ENCODE data around the gene RYR3. TPM values are rescaled to one million over a fixed set of nuclear protein-coding genes. Genes with fewer than 3 reads are reported as not detected.
"Not testable (repeated sequence)": the region's sequence is repeated elsewhere in the genome, so short reads cannot be mapped to it uniquely, and the experiment has no call there.

Gene RYR3
- total and polyA plus RNA-seq, 5 experiments from 2014 or later: 0.17 to 0.22 TPM; not detected in 3

- H3K27me3 Mint-ChIP-seq: peaks cover 0 to 12% (median 5%) of the 10 kb centered on the region in 5 donors
- H3K4me1 Mint-ChIP-seq: no peaks in the 10 kb centered on the region
- DNase-seq (no peak), ATAC-seq (no peak)
- peaks cover 0 to 19% (median 2%) of the 10 kb centered on the region in 9 donors for H3K9me3 Mint-ChIP-seq
- H3K36me3 Mint-ChIP-seq: no peaks in the 10 kb centered on the region
- POLR2A ChIA-PET: no interaction called here
- H3K4me3 Mint-ChIP-seq: no peak overlapping the region
- no peak overlapping the region for H3K27ac Mint-ChIP-seq
Measured at GRCh38 chr15:33551860-33552259, 241.1 kb downstream of the RYR3 start.

- no peak for ATAC-seq
- POLR2A ChIA-PET: no interaction called here
- H3K4me1 Mint-ChIP-seq: no peaks in the 10 kb centered on the region
- H3K9me3 Mint-ChIP-seq: peaks cover 0 to 19% (median 0%) of the 10 kb centered on the region in 9 donors
- H3K27ac Mint-ChIP-seq: no peak overlapping the region
- H3K4me3 Mint-ChIP-seq: no peak overlapping the region
- DNase-seq: no peak
- no peaks in the 10 kb centered on the region for H3K36me3 Mint-ChIP-seq
- peaks cover 0 to 12% (median 5%) of the 10 kb centered on the region in 5 donors for H3K27me3 Mint-ChIP-seq
Measured at GRCh38 chr15:33553157-33553556, 242.4 kb downstream of the RYR3 start.

- ATAC-seq: no peak
Measured at GRCh38 chr15:33559207-33559890, 248.6 kb downstream of the RYR3 start.

GRCh38 chr15:33561407-33561806, 250.6 kb downstream of the RYR3 start:
- ATAC-seq (no peak), DNase-seq (no peak)
- POLR2A ChIA-PET: no interaction called here
- H3K36me3 Mint-ChIP-seq: no peaks in the 10 kb centered on the region
- no peaks in the 10 kb centered on the region for H3K4me1 Mint-ChIP-seq
- H3K27me3 Mint-ChIP-seq: peaks cover 0 to 39% (median 7%) of the 10 kb centered on the region in 5 donors
- no peak overlapping the region for H3K4me3 Mint-ChIP-seq
- H3K9me3 Mint-ChIP-seq: peaks cover 0 to 9% (median 2%) of the 10 kb centered on the region in 9 donors
- H3K27ac Mint-ChIP-seq: no peak overlapping the region

More at GRCh38 chr15:33559207-33559890, 248.6 kb downstream of the RYR3 start:
- no peak for DNase-seq
- Mint-ChIP-seq H3K36me3 (no peaks in the 10 kb centered on the region), H3K9me3 (peaks cover 0 to 2% (median 0%) of the 10 kb centered on the region in 9 donors), H3K4me3 (no peak overlapping the region), H3K27me3 (peaks cover 0 to 39% (median 7%) of the 10 kb centered on the region in 5 donors), H3K27ac (no peak overlapping the region), H3K4me1 (no peaks in the 10 kb centered on the region)
- POLR2A ChIA-PET: no interaction called here

GRCh38 chr15:33561967-33562366, 251.2 kb downstream of the RYR3 start:
- POLR2A ChIA-PET: no interaction called here
- Mint-ChIP-seq H3K36me3 (no peaks in the 10 kb centered on the region), H3K4me1 (no peaks in the 10 kb centered on the region), H3K27me3 (peaks cover 0 to 39% (median 7%) of the 10 kb centered on the region in 5 donors), H3K27ac (no peak overlapping the region), H3K9me3 (peaks cover 0 to 9% (median 1%) of the 10 kb centered on the region in 9 donors), H3K4me3 (no peak overlapping the region)
- DNase-seq: no peak
- no peak for ATAC-seq

- Mint-ChIP-seq H3K36me3 (no peaks in the 10 kb centered on the region), H3K4me1 (no peaks in the 10 kb centered on the region), H3K9me3 (peaks cover 0 to 9% (median 1%) of the 10 kb centered on the region in 9 donors), H3K4me3 (no peak overlapping the region), H3K27me3 (peaks cover 0 to 21% (median 2%) of the 10 kb centered on the region in 5 donors), H3K27ac (no peak overlapping the region)
- POLR2A ChIA-PET: no interaction called here
- ATAC-seq (no peak), DNase-seq (no peak)
Measured at GRCh38 chr15:33565094-33565493, 254.3 kb downstream of the RYR3 start.

GRCh38 chr15:33567652-33568051, 256.9 kb downstream of the RYR3 start:
- no peak for ATAC-seq
- H3K9me3 Mint-ChIP-seq: peaks cover 0 to 9% (median 1%) of the 10 kb centered on the region in 9 donors
- no peak for DNase-seq
- H3K36me3 Mint-ChIP-seq: no peaks in the 10 kb centered on the region
- peaks cover 0 to 6% (median 5%) of the 10 kb centered on the region in 5 donors for H3K27me3 Mint-ChIP-seq
- H3K4me1 Mint-ChIP-seq: no peaks in the 10 kb centered on the region
- no peak overlapping the region for H3K4me3 Mint-ChIP-seq
- no peak overlapping the region for H3K27ac Mint-ChIP-seq
- POLR2A ChIA-PET: no interaction called here

GRCh38 chr15:33569036-33569435, 258.3 kb downstream of the RYR3 start:
- Mint-ChIP-seq H3K4me3 (no peak overlapping the region), H3K27me3 (peaks cover 2 to 12% (median 9%) of the 10 kb centered on the region in 5 donors), H3K36me3 (no peaks in the 10 kb centered on the region), H3K27ac (no peak overlapping the region), H3K4me1 (no peaks in the 10 kb centered on the region), H3K9me3 (peaks cover 0 to 9% (median 2%) of the 10 kb centered on the region in 9 donors)
- POLR2A ChIA-PET: no interaction called here
- DNase-seq (no peak), ATAC-seq (no peak)

GRCh38 chr15:33577911-33578310, 267.1 kb downstream of the RYR3 start:
- Mint-ChIP-seq H3K9me3 (peaks cover 0 to 16% (median 3%) of the 10 kb centered on the region in 9 donors), H3K27me3 (peaks cover 4 to 26% (median 6%) of the 10 kb centered on the region in 5 donors)
- ATAC-seq, DNase-seq, POLR2A ChIA-PET, H3K4me1 Mint-ChIP-seq, H3K27ac Mint-ChIP-seq, H3K36me3 Mint-ChIP-seq, H3K4me3 Mint-ChIP-seq: not testable (repeated sequence)

GRCh38 chr15:33580526-33580925, 269.8 kb downstream of the RYR3 start:
- H3K4me1 Mint-ChIP-seq: no peaks in the 10 kb centered on the region
- peaks cover 0 to 13% (median 1%) of the 10 kb centered on the region in 5 donors for H3K27me3 Mint-ChIP-seq
- H3K4me3 Mint-ChIP-seq: no peak overlapping the region
- POLR2A ChIA-PET: no interaction called here
- ATAC-seq: no peak
- DNase-seq: no peak
- H3K9me3 Mint-ChIP-seq: peaks cover 0 to 5% (median 1%) of the 10 kb centered on the region in 9 donors
- no peaks in the 10 kb centered on the region for H3K36me3 Mint-ChIP-seq
- H3K27ac Mint-ChIP-seq: no peak overlapping the region

- H3K27me3 Mint-ChIP-seq: peaks cover 0 to 9% (median 1%) of the 10 kb centered on the region in 5 donors
- POLR2A ChIA-PET: no interaction called here
- ATAC-seq: no peak
- no peak for DNase-seq
- H3K4me1 Mint-ChIP-seq: no peaks in the 10 kb centered on the region
- H3K27ac Mint-ChIP-seq: no peak overlapping the region
- H3K4me3 Mint-ChIP-seq: no peak overlapping the region
- H3K36me3 Mint-ChIP-seq: no peaks in the 10 kb centered on the region
- H3K9me3 Mint-ChIP-seq: peaks cover 0 to 4% (median 0%) of the 10 kb centered on the region in 9 donors
Measured at GRCh38 chr15:33581032-33581431, 270.3 kb downstream of the RYR3 start.

- DNase-seq (no peak), ATAC-seq (no peak)
- H3K4me3 Mint-ChIP-seq: no peak overlapping the region
Measured at GRCh38 chr15:33584797-33585196, 274.0 kb downstream of the RYR3 start.

GRCh38 chr15:33586786-33587697, 276.3 kb downstream of the RYR3 start:
- POLR2A ChIA-PET: no interaction called here
- H3K27me3 Mint-ChIP-seq: peaks cover 0 to 20% (median 3%) of the 10 kb centered on the region in 5 donors
- no peaks in the 10 kb centered on the region for H3K36me3 Mint-ChIP-seq
- H3K27ac Mint-ChIP-seq: no peak overlapping the region
- no peak for DNase-seq
- no peak for ATAC-seq
- H3K4me1 Mint-ChIP-seq: no peaks in the 10 kb centered on the region
- peaks cover 0 to 2% (median 0%) of the 10 kb centered on the region in 9 donors for H3K9me3 Mint-ChIP-seq
- H3K4me3 Mint-ChIP-seq: no peak overlapping the region

More at GRCh38 chr15:33584797-33585196, 274.0 kb downstream of the RYR3 start:
- Mint-ChIP-seq H3K27me3 (peaks cover 0 to 9% (median 2%) of the 10 kb centered on the region in 5 donors), H3K36me3 (no peaks in the 10 kb centered on the region), H3K27ac (no peak overlapping the region), H3K4me1 (no peaks in the 10 kb centered on the region), H3K9me3 (peaks cover 0 to 2% (median 0%) of the 10 kb centered on the region in 9 donors)
- POLR2A ChIA-PET: no interaction called here
